DOHH2 (cell line): Measurements from ENCODE around the gene PANX2.

Source experiments
- H3F3A ChIP-seq: fragments of 200-600 bp; sonication (generic), shearing (Covaris generic); 2 replicates; pipeline ENCODE4 v1.6.0; 2016; ENCODE audit warnings: antibody characterized with exemption, mild to moderate bottlenecking; ENCODE audit not compliant: control insufficient read depth, insufficient read depth
- H3K27ac ChIP-seq: fragments of 200-600 bp; sonication (generic); 2 replicates; pipeline ENCODE4 v1.5.1; 2014; ENCODE audit warnings: low read depth, mild to moderate bottlenecking, low read length, moderate library complexity
- H3K27me3 ChIP-seq: fragments of 200-600 bp; sonication (generic); 2 replicates; pipeline ENCODE4 v1.6.1; 2014; ENCODE audit warnings: mild to moderate bottlenecking, low read length, mixed read lengths; ENCODE audit not compliant: control insufficient read depth
- H3K36me3 ChIP-seq: fragments of 200-600 bp; sonication (generic); 2 replicates; pipeline ENCODE4 v1.6.1; 2014; ENCODE audit warnings: mild to moderate bottlenecking, low read length, moderate library complexity, mixed read lengths; ENCODE audit not compliant: control insufficient read depth
- H3K4me1 ChIP-seq: fragments of 200-600 bp; sonication (generic); 2 replicates; pipeline ENCODE4 v1.6.1; 2014; ENCODE audit warnings: mild to moderate bottlenecking, low read length, mixed read lengths; ENCODE audit not compliant: control insufficient read depth
- H3K4me2 ChIP-seq: fragments of 200-600 bp; sonication (generic); 2 replicates; pipeline ENCODE4 v1.6.0; 2014; ENCODE audit warnings: mild to moderate bottlenecking, low read length, moderate library complexity
- H3K4me3 ChIP-seq: fragments of 200-600 bp; sonication (generic); 2 replicates; pipeline ENCODE4 v1.5.1; 2014; ENCODE audit warnings: mild to moderate bottlenecking, low read length, mixed read lengths
- H3K79me2 ChIP-seq: fragments of 200-600 bp; sonication (generic); 2 replicates; pipeline ENCODE4 v1.6.1; 2014; ENCODE audit warnings: mild to moderate bottlenecking, low read length, mixed read lengths; ENCODE audit not compliant: control insufficient read depth
- H3K9me2 ChIP-seq: fragments of 200-600 bp; sonication (generic); replicated peaks from 2 replicates; pipeline ENCODE4 v1.6.1; 2014; ENCODE audit warnings: mild to moderate bottlenecking, low read length, mixed read lengths; ENCODE audit not compliant: control insufficient read depth
- H3K9me3 ChIP-seq: fragments of 200-600 bp; sonication (generic); 2 replicates; pipeline ENCODE4 v1.6.1; 2014; ENCODE audit warnings: antibody characterized with exemption, low read length, mixed read lengths; ENCODE audit not compliant: control insufficient read depth, insufficient read depth
- H4K20me1 ChIP-seq: fragments of 200-600 bp; sonication (generic); 2 replicates; pipeline ENCODE4 v1.6.0; 2014; ENCODE audit warnings: low read depth, mild to moderate bottlenecking, antibody characterized with exemption, low read length, moderate library complexity; ENCODE audit not compliant: control insufficient read depth, insufficient read depth
- CTCF ChIP-seq: fragments of 200-600 bp; sonication (generic); IDR thresholded peaks from one replicate; pipeline ENCODE4 v1.5.1; 2014; ENCODE audit warnings: antibody characterized with exemption, mild to moderate bottlenecking, low read depth, low read length; ENCODE audit not compliant: poor library complexity, severe bottlenecking
- EZH2phosphoT487 ChIP-seq: fragments of 200-600 bp; sonication (generic); IDR thresholded peaks from 2 replicates; pipeline ENCODE4 v1.6.1; 2017; ENCODE audit warnings: borderline replicate concordance, mild to moderate bottlenecking, antibody characterized with exemption, low read length, moderate library complexity, mixed read lengths

PANX2 gene

GRCh38 chr22:50228366-50228765 lies 57.8 kb downstream of the PANX2 start:
- Histone ChIP-seq H3K9me3 (no peaks in the 10 kb centered on the region), H3K4me2 (no peak overlapping the region), H3K4me3 (no peak overlapping the region), H3K27me3 (no peaks in the 10 kb centered on the region), H3K36me3 (peaks cover 33% of the 10 kb centered on the region), H3F3A (no peaks in the 10 kb centered on the region), H3K27ac (no peak overlapping the region), H4K20me1 (no peaks in the 10 kb centered on the region), H3K79me2 (peaks cover 4% of the 10 kb centered on the region), H3K9me2 (no peaks in the 10 kb centered on the region), H3K4me1 (no peaks in the 10 kb centered on the region)
- TF ChIP-seq CTCF = no peak
- TF ChIP-seq EZH2phosphoT487 = no peak

GRCh38 chr22:50229370-50229769 lies 58.8 kb downstream of the PANX2 start:
- H3K9me3 ChIP-seq = no peaks in the 10 kb centered on the region
- no peak overlapping the region for H3K27ac ChIP-seq
- no peak overlapping the region for H3K4me2 ChIP-seq
- peaks cover 14% of the 10 kb centered on the region for H3K79me2 ChIP-seq
- no peaks in the 10 kb centered on the region for H3K27me3 ChIP-seq
- TF ChIP-seq CTCF = no peak
- TF ChIP-seq EZH2phosphoT487 = no peak
- no peak overlapping the region for H3K4me3 ChIP-seq
- H4K20me1 ChIP-seq = no peaks in the 10 kb centered on the region
- peaks cover 31% of the 10 kb centered on the region for H3K36me3 ChIP-seq
- no peaks in the 10 kb centered on the region for H3K4me1 ChIP-seq
- H3K9me2 ChIP-seq = no peaks in the 10 kb centered on the region
- no peaks in the 10 kb centered on the region for H3F3A ChIP-seq
